Mesendoderm (in vitro differentiated cells): ENCODE results near the gene PLEKHA8.

Source experiments
- DNase-seq: peaks from one replicate; pipeline ENCODE4 v3.0.0; 2013
- H2AK5ac ChIP-seq: 2 replicates; pipeline ENCODE4 v1.6.1; 2013; ENCODE audit warnings: low read length, inconsistent platforms
- H2BK120ac ChIP-seq: 2 replicates; pipeline ENCODE4 v1.6.1; 2013; ENCODE audit warnings: low read depth, mild to moderate bottlenecking, low read length, moderate library complexity, mixed read lengths
- H2BK15ac ChIP-seq: replicated peaks from 2 replicates; pipeline ENCODE4 v1.6.1; 2013; ENCODE audit warnings: low read depth, mild to moderate bottlenecking, moderate library complexity
- H2BK5ac ChIP-seq: 2 replicates; pipeline ENCODE4 v1.6.1; 2013; ENCODE audit warnings: low read length, inconsistent platforms
- H3K18ac ChIP-seq: 2 replicates; pipeline ENCODE4 v1.6.1; 2013; ENCODE audit warnings: mild to moderate bottlenecking, low read length, mixed read lengths
- H3K23ac ChIP-seq: one replicate; pipeline ENCODE4 v1.6.1; 2013; ENCODE audit warnings: low read length
- H3K27ac ChIP-seq: 2 replicates; pipeline ENCODE4 v1.5.1; 2013; ENCODE audit warnings: low read depth, mild to moderate bottlenecking, inconsistent platforms, low read length, moderate library complexity
- H3K27me3 ChIP-seq: 2 replicates; pipeline ENCODE4 v1.6.1; 2013; ENCODE audit warnings: low read length, control low read depth, mild to moderate bottlenecking, inconsistent platforms; ENCODE audit not compliant: insufficient read depth, poor library complexity
- H3K36me3 ChIP-seq: 2 replicates; pipeline ENCODE4 v1.6.1; 2013; ENCODE audit warnings: low read length, inconsistent platforms; ENCODE audit not compliant: control insufficient read depth, insufficient read depth
- H3K4ac ChIP-seq: one replicate; pipeline ENCODE4 v1.6.1; 2013; ENCODE audit warnings: low read depth, mild to moderate bottlenecking, low read length, moderate library complexity
- H3K4me1 ChIP-seq: 2 replicates; pipeline ENCODE4 v1.6.1; 2013; ENCODE audit warnings: low read depth, low read length, inconsistent platforms; ENCODE audit not compliant: control insufficient read depth
- H3K4me2 ChIP-seq: 2 replicates; pipeline ENCODE4 v1.6.1; 2013; ENCODE audit warnings: low read length
- H3K4me3 ChIP-seq: 2 replicates; pipeline ENCODE4 v1.5.1; 2013; ENCODE audit warnings: mild to moderate bottlenecking, low read length
- H3K56ac ChIP-seq: one replicate; pipeline ENCODE4 v1.6.1; 2013; ENCODE audit warnings: low read length
- H3K79me1 ChIP-seq: 2 replicates; pipeline ENCODE4 v1.6.1; 2013; ENCODE audit warnings: low read length, inconsistent platforms
- H3K79me2 ChIP-seq: 2 replicates; pipeline ENCODE4 v1.6.1; 2013; ENCODE audit warnings: mild to moderate bottlenecking, low read length; ENCODE audit not compliant: control insufficient read depth, insufficient read depth
- H3K9ac ChIP-seq: 2 replicates; pipeline ENCODE4 v1.6.1; 2013; ENCODE audit warnings: low read length, inconsistent platforms
- H4K5ac ChIP-seq: one replicate; pipeline ENCODE4 v1.6.1; 2013; ENCODE audit warnings: low read length
- H4K8ac ChIP-seq: one replicate; pipeline ENCODE4 v1.6.1; 2013; ENCODE audit warnings: low read depth, mild to moderate bottlenecking, control low read depth, low read length, moderate library complexity
- WGBS: extraction: QIAGEN DNeasy Blood & Tissue Kit; methylation state at CpG from one replicate; pipeline ENCODE4 v1.1.7; 2013; ENCODE audit warnings: low lambda C conversion rate, missing lambda C conversion rate; ENCODE audit not compliant: insufficient coverage; ENCODE audit errors: extremely low coverage; 5-methylcytosine and 5-hydroxymethylcytosine counted together

The PLEKHA8 gene

GRCh38 chr7:30068117-30068516 is 39.9 kb downstream of the PLEKHA8 start:
- Histone ChIP-seq H3K23ac (no peak overlapping the region), H3K4me3 (no peak overlapping the region), H4K5ac (no peak overlapping the region), H3K56ac (no peak overlapping the region), H2BK15ac (no peak overlapping the region), H2BK120ac (no peak overlapping the region), H3K18ac (no peak overlapping the region), H3K4me2 (no peak overlapping the region), H3K4ac (no peak overlapping the region), H3K79me1 (no peaks in the 10 kb centered on the region), H3K4me1 (no peaks in the 10 kb centered on the region), H3K36me3 (peaks cover 1% of the 10 kb centered on the region), H3K27ac (no peak overlapping the region), H3K79me2 (no peaks in the 10 kb centered on the region), H2AK5ac (no peak overlapping the region), H4K8ac (no peak overlapping the region), H2BK5ac (no peak overlapping the region), H3K27me3 (no peaks in the 10 kb centered on the region), H3K9ac (no peak overlapping the region)
- DNase-seq, result peak; percentile 19

- no peak overlapping the region for H3K4me2 ChIP-seq
- H3K27ac ChIP-seq, result no peak overlapping the region
- DNase-seq, result no peak
Measured at GRCh38 chr7:30069096-30069867, 41.1 kb downstream of the PLEKHA8 start.

GRCh38 chr7:30070052-30070451 is 41.8 kb downstream of the PLEKHA8 start:
- H3K27me3 ChIP-seq, result no peaks in the 10 kb centered on the region
- H2BK15ac ChIP-seq, result no peak overlapping the region
- H3K18ac ChIP-seq, result no peak overlapping the region
- no peak overlapping the region for H3K56ac ChIP-seq
- H4K5ac ChIP-seq, result no peak overlapping the region
- no peaks in the 10 kb centered on the region for H3K79me1 ChIP-seq
- no peak overlapping the region for H3K9ac ChIP-seq
- DNase-seq, result no peak
- H3K79me2 ChIP-seq, result no peaks in the 10 kb centered on the region
- no peak overlapping the region for H3K4me2 ChIP-seq
- WGBS, result no CpG with 5 or more reads among the region's 1 CpG
- H3K4me3 ChIP-seq, result no peak overlapping the region
- no peak overlapping the region for H4K8ac ChIP-seq
- H2BK120ac ChIP-seq, result no peak overlapping the region
- no peak overlapping the region for H3K23ac ChIP-seq
- H2BK5ac ChIP-seq, result no peak overlapping the region
- no peak overlapping the region for H3K4ac ChIP-seq
- no peaks in the 10 kb centered on the region for H3K4me1 ChIP-seq
- no peak overlapping the region for H2AK5ac ChIP-seq
- H3K27ac ChIP-seq, result no peak overlapping the region
- peaks cover 1% of the 10 kb centered on the region for H3K36me3 ChIP-seq

More at GRCh38 chr7:30069096-30069867, 41.1 kb downstream of the PLEKHA8 start:
- Histone ChIP-seq H3K56ac (no peak overlapping the region), H3K36me3 (peaks cover 1% of the 10 kb centered on the region), H3K18ac (no peak overlapping the region), H2BK120ac (no peak overlapping the region), H3K79me2 (no peaks in the 10 kb centered on the region), H4K8ac (no peak overlapping the region), H4K5ac (no peak overlapping the region), H3K9ac (no peak overlapping the region), H2AK5ac (no peak overlapping the region), H3K4ac (no peak overlapping the region), H3K23ac (no peak overlapping the region), H3K4me3 (no peak overlapping the region), H3K27me3 (no peaks in the 10 kb centered on the region), H2BK15ac (no peak overlapping the region), H3K79me1 (no peaks in the 10 kb centered on the region), H2BK5ac (no peak overlapping the region), H3K4me1 (no peaks in the 10 kb centered on the region)
- WGBS, result no CpG with 5 or more reads among the region's 5 CpGs

- H3K27ac ChIP-seq, result no peak overlapping the region
- H3K79me2 ChIP-seq, result no peaks in the 10 kb centered on the region
- H2BK5ac ChIP-seq, result no peak overlapping the region
- no peak overlapping the region for H2BK15ac ChIP-seq
- H3K18ac ChIP-seq, result no peak overlapping the region
- H3K4me2 ChIP-seq, result no peak overlapping the region
- H3K4me3 ChIP-seq, result no peak overlapping the region
- H2AK5ac ChIP-seq, result no peak overlapping the region
- no peak overlapping the region for H3K4ac ChIP-seq
- no peak overlapping the region for H3K56ac ChIP-seq
- DNase-seq, result no peak
- no peaks in the 10 kb centered on the region for H3K4me1 ChIP-seq
- H3K23ac ChIP-seq, result no peak overlapping the region
- H3K79me1 ChIP-seq, result no peaks in the 10 kb centered on the region
- H4K5ac ChIP-seq, result no peak overlapping the region
- H2BK120ac ChIP-seq, result no peak overlapping the region
- no peaks in the 10 kb centered on the region for H3K27me3 ChIP-seq
- H3K36me3 ChIP-seq, result peaks cover 1% of the 10 kb centered on the region
- no CpG with 5 or more reads among the region's 1 CpG for WGBS
- no peak overlapping the region for H3K9ac ChIP-seq
- no peak overlapping the region for H4K8ac ChIP-seq
Measured at GRCh38 chr7:30072735-30073134, 44.5 kb downstream of the PLEKHA8 start.

- no peaks in the 10 kb centered on the region for H3K4me1 ChIP-seq
- no peak overlapping the region for H3K56ac ChIP-seq
- DNase-seq, result peak; percentile 60
- H3K27me3 ChIP-seq, result no peaks in the 10 kb centered on the region
- no peak overlapping the region for H2BK120ac ChIP-seq
- no CpG with 5 or more reads among the region's 1 CpG for WGBS
- no peak overlapping the region for H4K8ac ChIP-seq
- H2BK5ac ChIP-seq, result no peak overlapping the region
- H4K5ac ChIP-seq, result no peak overlapping the region
- no peak overlapping the region for H3K4me3 ChIP-seq
- H3K79me1 ChIP-seq, result no peaks in the 10 kb centered on the region
- H3K36me3 ChIP-seq, result peaks cover 4% of the 10 kb centered on the region
- no peaks in the 10 kb centered on the region for H3K79me2 ChIP-seq
- no peak overlapping the region for H2AK5ac ChIP-seq
- no peak overlapping the region for H2BK15ac ChIP-seq
- H3K4me2 ChIP-seq, result no peak overlapping the region
- H3K9ac ChIP-seq, result no peak overlapping the region
- no peak overlapping the region for H3K4ac ChIP-seq
- no peak overlapping the region for H3K27ac ChIP-seq
- no peak overlapping the region for H3K23ac ChIP-seq
- no peak overlapping the region for H3K18ac ChIP-seq
Measured at GRCh38 chr7:30074422-30075030, 46.3 kb downstream of the PLEKHA8 start.
